Measurements from ENCODE around the gene CHN1.

Gene CHN1

DNA sequence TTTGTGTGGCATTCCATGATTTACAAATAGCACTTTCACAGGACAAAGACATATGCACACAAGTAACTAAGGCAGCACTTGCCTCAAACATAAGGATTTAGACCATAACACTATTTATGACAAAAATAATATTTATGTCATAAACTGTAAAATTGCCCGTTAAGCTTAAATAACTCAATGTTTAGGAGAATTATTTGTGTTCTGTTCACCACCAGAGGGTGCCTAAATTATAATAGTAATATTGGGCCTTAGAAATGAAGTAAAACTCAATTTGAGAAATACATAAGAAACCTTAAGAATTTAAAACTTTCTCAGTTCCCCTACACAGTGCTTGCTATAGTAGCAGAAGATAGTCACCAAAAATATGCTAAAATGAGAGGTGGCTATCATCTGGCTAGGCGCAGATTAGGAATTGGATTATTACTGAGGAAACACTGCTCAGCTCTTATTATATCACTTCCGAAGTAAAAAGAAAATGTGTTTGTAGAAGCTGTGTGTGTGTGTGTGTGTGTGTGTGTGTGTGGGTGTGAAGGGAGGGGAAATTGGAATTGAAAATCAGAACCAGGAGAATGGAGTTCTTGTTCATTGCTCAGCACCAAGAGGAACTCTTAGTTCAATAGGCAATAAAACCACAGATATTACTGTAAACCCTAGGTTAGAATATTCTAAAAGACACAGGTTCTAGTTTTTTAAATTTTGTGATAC lies 4.9 kb upstream of the CHN1 start:
- DNase-seq, result no peak

DNA sequence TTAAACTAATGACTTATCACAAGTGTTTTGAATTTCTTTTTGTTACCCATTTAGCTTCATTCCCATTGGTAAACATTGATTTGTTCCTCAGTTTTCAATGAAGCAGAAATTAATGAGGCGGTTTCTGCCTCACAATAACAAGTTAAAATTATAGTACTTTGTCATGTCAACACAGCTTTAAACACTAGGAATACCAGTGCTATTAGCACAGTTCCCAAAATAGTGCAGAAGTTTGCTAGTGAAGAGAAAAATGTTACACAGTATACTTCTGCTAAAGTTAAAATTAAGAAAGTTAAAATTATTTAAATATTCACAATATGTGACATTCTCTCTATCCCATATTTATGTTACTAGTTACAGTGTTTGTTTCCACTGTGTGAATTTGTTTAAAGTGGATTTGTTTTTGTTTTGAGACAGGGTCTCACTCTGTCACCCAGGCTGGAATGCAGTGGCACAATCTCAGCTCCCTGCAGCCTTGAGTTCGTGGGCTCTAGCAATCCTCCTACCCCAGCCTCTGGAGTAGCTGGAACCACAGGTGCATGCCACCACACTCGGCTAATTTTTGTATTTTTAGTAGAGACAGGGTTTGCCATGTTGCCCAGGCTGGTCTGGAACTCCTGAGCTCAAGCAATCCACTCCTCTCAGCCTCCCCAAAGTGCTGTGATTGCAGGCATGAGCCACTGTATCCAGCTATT lies 3.8 kb upstream of the CHN1 start:
- DNase-seq, result no peak

DNA sequence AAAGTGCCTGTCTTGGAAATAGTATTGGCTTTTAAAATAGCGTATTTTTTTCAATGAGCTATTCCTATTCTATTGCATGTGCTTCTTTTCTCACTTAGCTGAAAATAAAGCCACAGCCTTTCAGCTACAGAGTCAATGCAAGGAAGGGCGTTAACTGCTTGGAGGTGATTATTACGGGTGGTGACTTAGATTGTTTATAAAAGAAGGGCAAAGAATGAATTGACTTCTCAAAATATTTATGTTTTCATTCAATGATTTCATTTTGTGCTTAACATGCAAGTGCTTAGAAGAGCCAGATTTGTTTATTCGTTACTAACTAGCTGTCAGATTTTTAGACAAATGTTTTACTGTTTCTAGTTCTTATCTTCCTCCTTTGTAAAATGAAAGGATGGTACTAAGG lies 2.8 kb upstream of the CHN1 start:
- no peak for DNase-seq

DNA sequence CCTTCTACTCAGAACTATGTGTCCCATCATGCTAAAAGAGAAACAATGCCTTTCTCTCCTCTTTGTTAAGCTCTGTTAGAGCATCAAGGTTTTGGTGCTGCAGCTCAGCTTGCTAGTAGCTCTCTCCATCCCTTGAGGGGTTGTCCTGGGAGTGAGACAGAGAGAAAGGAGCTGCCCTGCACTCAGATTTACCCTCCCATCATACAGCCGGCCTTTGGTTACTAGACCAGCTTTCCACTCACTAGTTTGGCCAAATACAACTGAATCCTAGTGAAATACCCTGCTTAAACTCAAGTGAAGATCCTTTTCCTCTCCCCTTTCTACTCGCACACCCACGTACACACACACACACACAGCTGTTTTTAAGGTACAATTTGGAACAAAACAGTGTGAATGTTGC lies 2.3 kb upstream of the CHN1 start:
- no peak for DNase-seq

DNA sequence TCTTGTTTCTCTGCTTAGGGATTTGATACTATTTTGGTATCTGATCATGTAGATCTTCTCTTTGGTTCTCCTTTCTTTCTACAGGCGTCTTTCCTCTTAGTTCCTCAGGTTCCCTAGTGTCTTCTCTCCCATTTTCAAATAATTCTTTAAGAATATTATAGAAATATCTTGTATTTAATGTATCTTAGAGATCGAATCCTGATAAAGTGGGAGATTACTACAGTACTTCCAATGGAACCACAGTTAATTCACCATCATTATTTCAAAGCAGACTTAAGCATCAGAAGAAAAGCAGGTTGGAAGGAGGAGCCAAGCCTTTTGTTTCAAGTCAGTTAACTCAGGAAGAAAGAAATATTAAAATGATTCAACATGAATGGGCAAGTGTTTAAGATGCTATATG lies 1.1 kb upstream of the CHN1 start:
- DNase-seq, result no peak

DNA sequence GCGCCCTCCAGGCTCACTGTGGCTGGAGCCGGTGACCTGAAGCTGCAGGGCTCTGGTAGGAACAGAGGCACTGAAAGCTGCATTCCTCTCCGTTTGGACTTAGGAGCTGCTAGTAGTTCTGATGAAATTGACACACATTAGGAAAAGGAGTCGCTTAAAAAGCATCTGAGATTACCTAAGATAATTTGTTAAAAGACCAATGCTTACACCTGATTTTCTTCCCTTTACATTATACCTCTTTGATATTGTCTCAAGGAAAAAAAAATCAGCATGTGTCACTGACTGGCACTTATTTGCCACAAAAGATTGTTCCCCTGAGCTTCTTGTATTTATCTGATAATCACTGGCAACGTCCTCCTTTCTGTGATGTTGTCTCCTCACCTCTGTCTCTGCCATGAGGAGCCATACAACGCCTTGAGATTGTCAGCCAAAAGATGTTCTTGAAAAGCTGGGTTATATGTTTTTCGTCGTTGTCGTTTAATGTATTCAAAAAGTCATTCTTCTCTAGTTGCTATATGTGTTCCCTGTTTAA lies 618 bp upstream of the CHN1 start:
- DNase-seq, result no peak

DNA sequence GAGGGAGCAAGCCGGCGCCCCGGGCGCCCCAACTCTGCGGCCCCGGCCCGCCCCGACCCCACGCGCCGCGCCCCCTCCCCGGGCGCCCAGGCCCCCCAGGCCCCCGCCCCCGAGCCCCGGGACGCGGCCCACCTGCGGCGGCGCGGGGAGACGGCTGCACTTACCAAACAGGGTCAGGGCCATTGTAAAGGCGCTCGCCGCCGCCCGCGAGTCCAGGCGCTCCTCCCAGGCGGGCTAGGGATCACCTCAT lies 526 bp downstream of the CHN1 start:
- no peak for DNase-seq

DNA sequence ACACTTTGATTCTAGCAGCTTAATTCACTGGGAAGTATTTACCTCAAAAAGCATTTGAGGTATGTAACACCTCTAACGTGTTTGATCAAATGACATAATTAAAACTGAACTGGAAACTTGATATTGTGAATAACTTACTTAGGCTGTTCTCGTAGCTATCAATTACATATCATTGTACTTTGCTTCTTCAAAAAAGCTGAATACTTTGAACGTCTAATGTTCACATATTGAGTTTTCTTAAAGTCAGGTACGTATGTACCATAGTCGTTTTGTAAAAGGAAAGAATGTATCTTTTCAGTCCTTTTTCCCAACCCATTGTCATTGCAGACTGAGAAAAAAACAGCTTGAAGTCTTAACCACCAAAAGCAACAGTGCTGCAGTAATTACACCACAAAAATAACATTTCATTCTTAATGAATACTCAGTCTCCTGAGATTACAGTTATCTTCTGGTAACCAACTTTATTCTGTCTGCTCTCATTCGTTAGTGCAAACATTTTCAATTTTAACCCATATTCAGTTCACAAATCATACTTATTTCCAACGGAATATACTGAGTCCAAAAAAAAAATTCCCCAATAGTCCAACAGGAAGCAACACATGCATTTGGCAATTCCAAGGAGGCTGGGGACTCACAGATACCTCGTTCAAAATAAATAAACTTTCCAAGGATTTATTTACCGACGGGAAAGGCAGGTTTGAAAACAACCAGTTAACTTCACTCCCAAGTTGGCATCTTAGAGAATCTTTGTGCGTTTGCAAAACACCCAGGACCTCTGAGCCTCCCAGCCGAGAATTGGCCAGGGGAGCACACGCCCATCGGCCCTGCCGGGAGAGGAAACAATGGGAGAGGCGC lies 1.1 kb downstream of the CHN1 start:
- DNase-seq, result no peak

DNA sequence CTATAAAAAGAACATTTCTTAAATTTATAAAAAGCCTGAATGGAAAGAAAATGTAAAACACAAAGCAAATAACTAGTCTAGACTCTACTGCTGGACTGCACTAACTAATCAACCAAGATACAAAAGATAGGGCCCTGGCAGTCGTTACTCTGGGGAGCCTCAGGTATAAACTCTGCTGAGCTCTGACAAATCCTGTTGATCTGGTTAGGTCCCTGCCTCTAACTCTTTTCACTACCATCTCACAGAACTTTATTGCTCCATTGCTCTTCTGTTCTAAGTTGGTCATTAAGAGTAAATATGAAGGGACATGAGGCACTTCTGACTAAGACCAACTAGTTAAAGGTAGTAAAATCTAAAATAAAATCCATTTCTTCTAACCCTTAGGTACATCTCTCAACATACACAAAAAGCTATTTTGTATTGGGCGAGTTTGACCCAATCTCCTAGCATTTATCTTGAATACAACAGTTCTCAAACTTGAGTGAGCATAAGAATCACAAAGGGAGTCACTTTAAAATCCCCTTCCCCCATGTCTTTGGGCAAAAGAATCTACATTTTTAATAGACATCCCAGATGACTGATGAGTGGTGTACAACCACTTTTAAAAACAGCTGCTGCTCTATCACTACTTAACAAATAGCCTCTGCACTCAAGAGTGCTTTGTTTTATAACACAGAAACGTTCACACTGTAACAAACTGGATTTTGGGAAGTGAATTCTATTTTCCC lies 2.5 kb downstream of the CHN1 start:
- no peak for DNase-seq

DNA sequence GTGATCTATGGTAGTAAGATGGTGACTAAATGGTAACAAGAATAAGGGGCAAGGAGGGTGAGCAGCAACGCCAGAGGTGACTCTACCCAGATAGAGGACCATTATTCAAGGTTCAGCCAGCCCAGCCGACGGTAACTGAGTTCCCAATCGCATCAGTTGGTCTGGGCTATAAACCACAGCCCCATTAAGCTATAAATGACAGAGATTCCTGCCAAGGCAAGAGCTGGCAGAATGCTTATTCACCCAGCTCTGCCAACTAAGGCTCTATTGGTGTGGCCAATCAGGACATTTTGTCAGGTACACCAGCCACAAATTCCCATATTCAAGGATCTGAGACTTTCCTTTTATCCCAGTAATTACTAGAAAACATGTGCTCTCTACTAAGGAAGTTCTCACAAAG lies 3.6 kb downstream of the CHN1 start:
- DNase-seq, result no peak

DNA sequence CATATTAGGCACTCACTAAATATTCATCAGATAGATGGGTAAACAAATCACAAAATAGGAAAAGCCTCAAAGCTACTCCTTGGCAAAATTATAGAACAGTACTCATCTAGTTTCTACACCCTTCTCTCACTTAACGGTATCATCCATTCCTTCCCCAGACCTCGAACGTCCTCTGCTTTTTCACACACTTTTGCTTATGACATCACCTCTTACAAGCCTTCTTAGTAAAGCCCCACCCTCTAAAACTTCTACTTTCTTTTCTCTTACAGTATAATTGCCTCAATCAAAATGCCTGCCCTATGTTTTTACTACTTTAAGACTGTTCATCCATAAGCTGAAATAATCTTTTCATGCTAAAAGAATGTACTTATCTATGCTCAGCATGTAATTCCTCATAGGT lies 8.1 kb downstream of the CHN1 start:
- no peak for DNase-seq

DNA sequence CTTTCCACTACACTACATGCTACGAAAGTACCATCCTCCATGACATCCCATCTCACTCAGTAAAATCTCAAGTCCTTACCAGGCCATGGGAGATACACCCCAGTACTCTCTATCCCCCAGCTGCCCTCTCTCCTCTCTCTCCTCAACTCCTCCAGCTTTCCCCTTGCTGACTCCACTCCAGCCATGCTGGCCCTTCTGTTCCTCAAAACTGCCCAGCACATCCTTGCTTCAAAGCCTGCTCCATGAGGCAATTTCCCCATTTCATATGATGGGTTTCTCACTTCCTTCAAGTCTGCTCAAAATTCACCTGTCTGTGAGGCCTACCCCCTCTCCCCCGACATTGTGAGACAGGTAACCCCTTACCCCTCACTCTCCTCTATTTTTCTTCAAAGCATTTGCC lies 8.6 kb downstream of the CHN1 start:
- no peak for DNase-seq

DNA sequence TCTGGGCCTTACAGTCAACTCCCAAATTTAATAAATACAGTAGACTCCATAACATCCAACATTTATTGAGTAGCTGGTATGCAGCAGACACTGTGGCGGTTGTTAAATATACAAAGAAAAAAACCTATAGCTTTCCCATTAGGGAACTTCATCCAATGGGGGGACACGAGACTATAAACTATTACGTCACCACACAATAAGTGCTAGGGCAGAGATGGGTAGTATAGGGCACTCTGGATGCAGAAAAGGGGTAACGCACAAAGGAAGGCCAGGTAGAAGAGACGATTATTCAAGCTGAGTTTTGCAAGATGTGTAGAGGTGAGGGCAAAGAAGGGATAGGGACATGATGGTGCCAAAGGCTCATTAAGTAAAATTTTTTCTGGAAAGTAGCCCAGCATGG lies 10.8 kb downstream of the CHN1 start:
- DNase-seq, result no peak

DNA sequence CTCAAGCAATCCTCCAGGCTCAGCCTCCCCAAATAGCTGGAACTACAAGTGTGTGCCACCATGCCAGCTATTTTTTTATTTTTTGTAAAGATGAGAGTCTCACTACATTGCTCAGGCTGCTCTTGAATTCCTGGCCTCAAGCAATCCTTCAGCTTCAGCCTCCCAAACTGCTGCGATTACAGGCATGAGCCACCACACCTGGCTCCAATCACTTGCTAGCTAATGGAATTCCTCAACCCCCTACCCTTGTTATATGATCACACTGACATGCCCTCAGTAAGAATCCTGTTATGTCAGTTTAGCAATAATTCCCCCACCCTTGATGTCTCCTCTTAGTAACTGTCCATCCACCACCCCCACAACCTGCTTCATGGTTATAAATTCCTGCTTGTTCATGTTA lies 12.3 kb downstream of the CHN1 start:
- DNase-seq, result no peak

DNA sequence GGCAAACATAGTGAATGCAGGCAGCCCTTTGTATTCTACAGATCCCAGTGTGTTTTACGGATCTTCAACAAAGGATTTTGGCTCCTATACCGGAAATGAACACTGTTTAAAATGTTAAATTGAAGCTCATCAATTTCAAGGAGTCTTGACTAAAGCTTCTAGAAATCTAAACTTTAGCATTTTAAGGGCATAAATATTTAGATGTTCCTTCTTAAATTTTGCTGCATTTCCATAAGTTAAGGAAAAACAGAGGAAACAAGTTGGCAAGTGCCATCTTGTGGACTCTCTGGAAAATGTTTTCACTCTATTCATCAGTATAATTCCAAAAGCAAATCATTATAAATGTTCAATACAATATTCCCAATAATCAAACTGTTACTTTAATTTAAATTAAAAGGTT lies 19.6 kb downstream of the CHN1 start:
- no peak for DNase-seq

DNA sequence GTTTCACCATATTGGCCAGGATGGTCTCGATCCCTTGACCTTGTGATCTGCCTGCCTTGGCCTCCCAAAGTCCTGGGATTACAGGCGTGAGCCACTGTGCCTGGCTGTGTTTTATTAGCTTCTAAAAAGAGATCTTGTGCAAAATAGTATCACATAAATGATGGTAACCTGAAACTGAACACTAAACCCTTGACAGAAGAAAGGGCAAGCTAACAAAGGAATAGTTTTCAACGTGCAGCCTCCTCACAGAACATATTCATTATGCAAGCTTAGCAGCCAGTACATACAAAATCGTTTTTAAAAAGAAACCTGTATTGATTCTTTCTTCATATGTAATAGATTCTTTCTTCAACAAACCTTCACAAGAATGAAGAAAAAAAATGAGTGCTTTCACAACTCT lies 20.6 kb downstream of the CHN1 start:
- no peak for DNase-seq

DNA sequence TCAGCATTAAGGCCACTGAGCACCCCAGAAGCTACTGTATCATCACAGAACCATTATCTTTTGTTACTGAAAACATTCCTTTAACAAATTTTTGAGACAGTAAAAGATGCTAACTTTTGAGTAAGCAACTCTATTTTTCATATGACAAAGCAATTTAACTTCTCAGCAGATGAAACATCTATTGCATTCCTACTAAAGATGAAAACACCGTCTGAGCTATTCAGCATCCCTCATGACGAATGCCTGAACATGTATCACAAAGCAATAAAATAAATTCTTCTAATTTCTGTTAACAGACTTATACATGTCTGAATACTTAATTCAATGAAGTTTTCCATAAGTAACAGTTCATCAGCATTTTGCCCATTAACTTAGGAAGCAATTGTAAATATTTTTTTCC lies 23.9 kb downstream of the CHN1 start:
- DNase-seq, result no peak

DNA sequence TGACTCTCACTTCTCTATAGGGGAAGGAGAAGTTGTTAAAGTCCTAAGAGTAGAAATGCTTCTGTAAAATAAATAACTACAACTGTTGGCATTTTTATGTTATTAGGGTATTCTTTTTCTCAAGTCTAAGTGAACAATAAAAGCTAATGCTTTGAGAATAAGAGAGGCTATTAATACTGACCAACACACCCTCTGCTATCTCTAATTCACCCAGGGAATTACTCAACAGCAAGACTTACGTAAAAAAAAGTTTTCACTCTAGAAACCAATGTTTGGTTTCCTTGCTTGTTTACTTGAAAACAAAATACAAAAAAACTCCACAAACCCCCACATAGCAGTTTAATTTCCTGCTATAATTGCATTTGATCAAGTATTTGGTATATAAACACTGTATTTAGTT lies 25.2 kb downstream of the CHN1 start:
- DNase-seq, result no peak

DNA sequence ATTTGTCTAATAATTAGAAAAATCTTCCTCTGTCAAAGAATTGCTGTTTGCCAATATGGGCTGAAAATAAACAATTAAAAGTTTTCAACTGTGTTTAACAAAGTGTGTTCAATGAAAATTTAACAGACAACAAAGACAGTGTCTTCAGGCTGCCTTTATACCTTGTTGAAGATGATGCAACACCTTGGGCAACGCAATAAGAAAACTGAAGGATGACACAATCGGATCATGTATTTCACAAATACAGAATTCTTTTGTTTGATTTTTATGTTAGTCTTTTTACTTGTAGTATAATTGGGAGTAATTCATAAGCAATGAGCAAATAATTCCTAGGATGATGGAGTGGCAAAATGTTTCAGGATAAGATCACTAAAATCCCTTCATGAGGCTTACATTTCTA lies 27.8 kb downstream of the CHN1 start:
- DNase-seq, result no peak

DNA sequence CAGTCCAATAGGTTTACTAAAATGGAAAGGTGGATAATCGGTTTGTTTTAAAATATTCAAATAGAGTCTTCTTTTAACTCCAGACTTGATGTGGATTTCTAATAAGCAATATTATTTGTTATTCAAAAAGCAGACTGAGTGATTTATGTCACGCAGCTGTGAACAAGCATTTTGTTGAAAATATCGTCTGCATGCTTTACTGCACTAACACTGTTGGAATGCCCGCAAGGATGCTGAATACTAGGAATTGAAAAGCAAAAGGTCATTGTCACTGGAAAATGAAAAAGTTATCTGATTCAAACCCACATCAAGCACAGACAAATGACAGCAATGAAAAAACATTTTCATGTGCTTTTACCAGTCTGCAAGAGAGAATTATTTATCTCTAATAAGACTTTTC lies 31.1 kb downstream of the CHN1 start:
- no peak for DNase-seq

DNA sequence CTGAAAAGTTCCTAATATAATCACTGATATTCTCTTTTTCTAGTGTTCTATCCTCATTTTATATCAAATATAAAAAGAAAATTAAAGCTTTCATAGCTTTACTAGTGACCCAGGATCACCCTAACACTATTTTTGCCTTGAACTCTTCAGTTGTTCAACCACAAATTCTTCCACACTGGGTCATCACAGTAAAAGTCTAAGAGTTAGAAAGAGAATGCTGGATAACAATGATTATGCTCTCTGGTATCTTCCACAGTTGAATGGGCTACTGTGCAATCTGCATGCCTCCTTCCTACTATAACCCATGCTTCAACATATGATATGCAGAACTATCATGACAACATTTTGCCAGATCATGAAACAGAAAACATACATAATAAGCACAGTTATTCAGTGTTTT lies 32.3 kb downstream of the CHN1 start:
- DNase-seq, result no peak

DNA sequence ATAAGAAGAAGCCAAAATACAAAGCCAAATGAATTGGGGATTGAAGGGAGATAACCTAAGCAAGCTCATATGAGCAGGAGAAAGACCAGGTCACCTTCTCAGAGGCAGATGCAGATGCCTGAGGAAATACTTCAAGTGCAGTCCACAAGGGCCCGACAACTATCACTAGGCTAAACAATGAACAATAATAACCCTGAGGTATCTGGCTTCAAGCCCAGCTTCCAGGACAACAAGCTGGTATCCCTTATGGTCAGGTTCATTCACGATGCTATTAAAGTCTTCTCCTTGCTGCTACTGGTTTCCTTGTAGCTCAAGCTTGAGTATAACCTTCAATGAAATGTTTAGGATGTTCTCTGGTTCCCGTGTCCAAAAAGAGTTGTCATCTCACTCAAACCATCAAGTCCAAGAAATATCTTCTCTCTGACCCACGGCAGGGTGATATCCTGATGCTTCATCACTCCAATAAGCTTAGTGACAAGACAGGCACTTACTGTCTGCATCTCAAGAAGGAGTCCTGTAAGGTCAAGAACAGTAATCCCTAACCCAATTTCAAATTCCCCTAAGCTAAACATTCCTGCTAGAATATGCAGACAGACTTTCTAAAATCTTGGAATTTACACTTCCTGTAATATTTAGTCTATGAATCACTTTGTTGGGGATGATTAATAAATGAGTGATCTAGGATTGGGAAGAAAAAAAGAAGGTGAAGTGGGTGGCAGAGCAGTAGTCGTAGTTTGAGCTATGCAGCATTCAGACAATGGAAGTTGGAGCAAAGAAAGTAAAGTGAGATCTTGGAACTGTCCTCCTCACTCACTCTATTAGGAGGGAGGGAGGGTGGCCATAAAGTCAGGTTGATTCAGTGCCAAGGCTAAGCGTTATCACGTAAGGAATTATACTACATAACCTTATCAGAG lies 33.1 kb downstream of the CHN1 start:
- DNase-seq, result no peak
